RWPE1 (cell line): ENCODE data around the gene PHLPP1.
A peak's percentile ranks its signal among the peaks of the same experiment; 100 is the strongest.

Experiments used
- CTCF ChIA-PET: fragments of 350-600 bp; sonication (Branson Sonifier 250); formaldehyde crosslinking; extraction: SDS; loops from one replicate; lab custom pipeline; 2021; lab: Yijun Ruan, JAX
- POLR2A ChIA-PET: fragments of 400-600 bp; formaldehyde crosslinking; extraction: SDS; loops from one replicate; lab custom pipeline; 2020; ENCODE audit warnings: antibody characterized with exemption; ENCODE audit not compliant: low non-redundant PET; lab: Yijun Ruan, JAX
- DNase-seq: peaks from one replicate; pipeline ENCODE4 v3.0.0; 2012; ENCODE audit warnings: low spot score
- H3K27ac ChIP-seq: fragments of 450-650 bp; 2 replicates; pipeline ENCODE4 v1.5.1; 2017
- CTCF ChIP-seq: fragments of 450-650 bp; conservative IDR thresholded peaks from 2 replicates; pipeline ENCODE4 v1.5.1; 2017; ENCODE audit warnings: low read depth, mild to moderate bottlenecking

Gene PHLPP1

GRCh38 chr18:62710417-62710816, 4.9 kb upstream of the PHLPP1 start:
- H3K27ac ChIP-seq = no peak overlapping the region
- TF ChIP-seq CTCF = no peak
- no peak for DNase-seq
- CTCF ChIA-PET = interaction anchor here (0.7 kb wide), 1 partner anchor 432 kb away, joined by 5 read pairs; no protein-coding TSS in a partner anchor
- POLR2A ChIA-PET = no interaction called here

- ChIA-PET CTCF (interaction anchor here (1.0 kb wide), 1 partner anchor 18 kb away, joined by 3 read pairs; no protein-coding TSS in a partner anchor), POLR2A (interaction anchor here (0.6 kb wide), 1 partner anchor 13 kb away, joined by 6 read pairs; no protein-coding TSS in a partner anchor)
- no peak for TF ChIP-seq CTCF
- H3K27ac ChIP-seq = no peak overlapping the region
- no peak for DNase-seq
Measured at GRCh38 chr18:62711781-62712180, 3.6 kb upstream of the PHLPP1 start.

- no peak for TF ChIP-seq CTCF
- no peak for DNase-seq
- POLR2A ChIA-PET = no interaction called here
- CTCF ChIA-PET = interaction anchor here (0.6 to 0.7 kb wide), 2 partner anchors 99 to 131 kb away, joined by 3 to 4 read pairs; no protein-coding TSS in a partner anchor
- H3K27ac ChIP-seq = no peak overlapping the region
Measured at GRCh38 chr18:62713651-62714247, 1.6 kb upstream of the PHLPP1 start.

- peak; percentile 84 for TF ChIP-seq CTCF
- POLR2A ChIA-PET = no interaction called here
- H3K27ac ChIP-seq = peak overlapping the region; percentile 95
- CTCF ChIA-PET = interaction anchor here (0.6 to 1.3 kb wide), 9 partner anchors 12 to 399 kb away, joined by 3 to 8 read pairs (median 3); no protein-coding TSS in a partner anchor
- peak; percentile 99 for DNase-seq
Measured at GRCh38 chr18:62714671-62715435, 488 bp upstream of the PHLPP1 start.

- DNase-seq = peak; percentile 49
- H3K27ac ChIP-seq = peak overlapping the region; percentile 95
- POLR2A ChIA-PET = interaction anchor here (0.5 to 0.6 kb wide), 2 partner anchors 30 to 250 kb away, joined by 3 to 4 read pairs; no protein-coding TSS in a partner anchor
- no peak for TF ChIP-seq CTCF
- CTCF ChIA-PET = interaction anchor here (0.6 to 2.1 kb wide), 3 partner anchors 241 to 630 kb away, joined by 3 to 11 read pairs (median 3); no protein-coding TSS in a partner anchor
Measured at GRCh38 chr18:62715759-62716615, 646 bp downstream of the PHLPP1 start.
